CD4-positive, alpha-beta memory T cell (primary cell): Measurements from ENCODE around the gene GLIS1. TPM values are rescaled to one million over a fixed set of nuclear protein-coding genes. Genes with fewer than 3 reads are reported as not detected.

ENCODE experiments used
- CTCF ChIA-PET: fragments of 350-600 bp; sonication (Branson Sonifier 250); formaldehyde crosslinking; loops from one replicate; lab custom pipeline; 2021; ENCODE audit warnings: inconsistent platforms; ENCODE audit not compliant: partially characterized antibody; lab: Charles Lee
- POLR2A ChIA-PET: fragments of 350-600 bp; sonication (Branson Sonifier 250); formaldehyde crosslinking; loops from one replicate; lab custom pipeline; 2021; ENCODE audit not compliant: partially characterized antibody; lab: Charles Lee
- DNase-seq, 5 donors: peaks; one replicate each; pipeline versions ENCODE4 v3.0.0 to v3.0.0-alpha.2; 2020 to 2022; ENCODE audit warnings: mixed read lengths in 1 of 5
- H3K27ac ChIP-seq: one replicate; pipeline ENCODE4 v1.7.0; 2013; ENCODE audit warnings: low read depth, low read length
- H3K27me3 ChIP-seq: 2 replicates; pipeline ENCODE4 v1.7.0; 2013; ENCODE audit warnings: mild to moderate bottlenecking, low read length, moderate library complexity; ENCODE audit not compliant: insufficient read depth
- H3K36me3 ChIP-seq: 2 replicates; pipeline ENCODE4 v1.7.0; 2013; ENCODE audit warnings: mild to moderate bottlenecking, low read length, moderate library complexity; ENCODE audit not compliant: insufficient read depth
- H3K4me1 ChIP-seq: 2 replicates; pipeline ENCODE4 v1.7.0; 2013; ENCODE audit warnings: mild to moderate bottlenecking, low read length, moderate library complexity; ENCODE audit not compliant: insufficient read depth
- H3K4me3 ChIP-seq, 2 donors: one replicate each; pipeline ENCODE4 v1.7.0; 2013; ENCODE audit warnings: low read length in 2 of 2, mild to moderate bottlenecking in 1 of 2
- H3K9me3 ChIP-seq, 2 donors: one replicate each; pipeline ENCODE4 v1.7.0; 2013; ENCODE audit warnings: low read length in 2 of 2, control low read depth in 1 of 2; ENCODE audit not compliant: control insufficient read depth in 1 of 2
- H3K27ac Mint-ChIP-seq, 7 donors: one replicate each; pipeline ENCODE4 v1.8.0; 2020 to 2021; ENCODE audit warnings: mixed read lengths in 7 of 7, mild to moderate bottlenecking in 6 of 7, inconsistent platforms in 3 of 7, moderate library complexity in 3 of 7
- H3K27me3 Mint-ChIP-seq, 2 donors: one replicate each; pipeline ENCODE4 v1.8.0; 2020 to 2021; ENCODE audit warnings: mixed read lengths in 2 of 2
- H3K36me3 Mint-ChIP-seq, 2 donors: one replicate each; pipeline ENCODE4 v1.8.0; 2020 to 2021; ENCODE audit warnings: mixed read lengths in 2 of 2, inconsistent platforms in 1 of 2, mild to moderate bottlenecking in 1 of 2
- H3K4me1 Mint-ChIP-seq, 4 donors: one replicate each; pipeline ENCODE4 v1.8.0; 2020 to 2021; ENCODE audit warnings: mixed read lengths in 4 of 4, mild to moderate bottlenecking in 1 of 4
- H3K4me3 Mint-ChIP-seq, 8 donors: one replicate each; pipeline ENCODE4 v1.8.0; 2020 to 2021; ENCODE audit warnings: mixed read lengths in 8 of 8, mild to moderate bottlenecking in 7 of 8, moderate library complexity in 6 of 8, inconsistent platforms in 3 of 8
- H3K9me3 Mint-ChIP-seq, 8 donors: one replicate each; pipeline ENCODE4 v1.8.0; 2020 to 2021; ENCODE audit warnings: mixed read lengths in 8 of 8, mild to moderate bottlenecking in 5 of 8, inconsistent platforms in 3 of 8, moderate library complexity in 1 of 8
- intact Hi-C: fragments of 100-400 bp; cut with micrococcal nuclease; formaldehyde crosslinking; loops from one replicate; pipeline ENCODE4 v1.15.1; 2023
- polyA plus RNA-seq, 2 donors: library from polyadenylated mRNA; unstranded; fragments of 300-500 nt; fragmentation: Illumina TruSeq; gene quantifications; one replicate each; pipeline ENCODE4 v1.2.3, GENCODE V29; 2021
- total RNA-seq, 2 experiments: library from RNA; stranded (reverse); gene quantifications; one replicate each; pipeline ENCODE4 v1.2.3, GENCODE V29; 2021

GLIS1 gene
- total and polyA plus RNA-seq, 4 experiments from 2014 or later: not detected

DNA sequence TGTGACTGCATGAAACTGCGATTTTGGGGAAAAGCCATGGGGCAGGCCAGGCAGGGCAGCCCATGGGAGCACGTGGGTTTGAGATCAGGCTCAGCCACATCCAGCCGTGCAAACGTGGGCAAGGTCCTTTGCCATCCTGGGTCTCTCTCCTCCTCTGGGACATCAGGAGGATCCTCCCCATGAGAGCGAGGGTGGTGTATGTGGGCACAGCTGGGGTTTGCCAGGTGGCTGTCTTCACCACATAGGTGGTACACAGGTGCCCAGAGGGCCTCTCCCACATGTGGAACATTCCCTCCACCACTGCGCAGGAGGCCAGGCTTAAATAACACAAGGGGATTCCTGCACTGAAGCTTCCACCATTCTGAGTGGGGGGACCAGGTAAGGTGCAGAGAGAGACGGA lies 143.1 kb downstream of the GLIS1 start:
- Mint-ChIP-seq H3K9me3 (no peaks in the 10 kb centered on the region), H3K4me3 (no peak overlapping the region), H3K27me3 (no peaks in the 10 kb centered on the region), H3K4me1 (peaks cover 0 to 5% (median 2%) of the 10 kb centered on the region in 4 donors), H3K27ac (no peak overlapping the region), H3K36me3 (no peaks in the 10 kb centered on the region)
- intact Hi-C loops: no loop called here
- Histone ChIP-seq H3K4me3 (no peak overlapping the region), H3K9me3 (no peaks in the 10 kb centered on the region), H3K27me3 (no peaks in the 10 kb centered on the region), H3K4me1 (peaks cover 3% of the 10 kb centered on the region), H3K27ac (no peak overlapping the region), H3K36me3 (no peaks in the 10 kb centered on the region)
- ChIA-PET CTCF (no interaction called here), POLR2A (no interaction called here)
- DNase-seq: no peak

DNA sequence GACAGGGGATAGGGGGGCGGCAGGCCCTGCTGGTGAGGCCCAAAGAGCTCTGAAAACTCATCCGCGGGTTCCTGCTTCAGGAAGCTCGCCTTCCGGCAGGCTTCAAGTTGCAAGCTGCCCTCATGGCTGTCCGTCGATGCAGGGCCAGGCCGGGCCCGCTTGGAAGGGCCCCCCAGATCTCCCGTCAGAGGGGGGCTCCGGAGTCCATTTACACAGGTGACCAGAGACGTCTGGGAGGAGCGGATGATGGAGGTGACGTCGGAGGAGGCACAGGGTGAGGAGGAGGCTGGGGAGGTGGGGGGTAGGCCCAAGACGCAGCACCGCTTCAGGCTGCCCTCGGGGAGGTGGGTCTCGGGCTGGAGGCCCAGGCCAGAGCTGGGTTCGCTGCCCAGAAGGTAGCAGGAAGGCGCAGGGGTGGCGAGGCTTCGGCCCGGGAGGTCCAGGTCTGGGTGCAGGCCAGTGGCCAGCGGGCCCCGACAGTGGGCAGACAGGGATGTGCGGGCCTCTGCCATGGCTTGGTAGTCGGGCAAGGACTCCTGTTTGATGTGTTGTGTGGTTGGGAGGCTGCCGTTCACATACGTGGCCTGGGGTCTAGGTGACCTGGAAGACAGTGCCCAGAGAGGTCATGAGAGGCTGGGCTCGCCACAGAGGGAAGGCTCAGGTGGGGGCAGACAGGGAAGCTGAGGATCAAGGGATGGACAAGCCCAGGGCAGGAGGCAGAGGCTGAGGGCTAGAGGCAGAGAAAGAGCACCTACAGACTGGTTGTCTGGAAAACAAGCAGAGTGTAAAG lies 144.4 kb downstream of the GLIS1 start:
- H3K27me3 Mint-ChIP-seq: no peaks in the 10 kb centered on the region
- no peaks in the 10 kb centered on the region for H3K9me3 Mint-ChIP-seq
- H3K36me3 Mint-ChIP-seq: no peaks in the 10 kb centered on the region
- H3K36me3 ChIP-seq: no peaks in the 10 kb centered on the region
- CTCF ChIA-PET: no interaction called here
- no peak overlapping the region for H3K27ac ChIP-seq
- H3K4me3 Mint-ChIP-seq: no peak overlapping the region
- H3K4me1 Mint-ChIP-seq: no peaks in the 10 kb centered on the region
- H3K9me3 ChIP-seq: no peaks in the 10 kb centered on the region
- H3K27ac Mint-ChIP-seq: no peak overlapping the region
- POLR2A ChIA-PET: no interaction called here
- H3K27me3 ChIP-seq: no peaks in the 10 kb centered on the region
- H3K4me3 ChIP-seq: no peak overlapping the region
- DNase-seq: no peak
- intact Hi-C loops: no loop called here
- H3K4me1 ChIP-seq: no peaks in the 10 kb centered on the region

- no peaks in the 10 kb centered on the region for H3K27me3 Mint-ChIP-seq
- intact Hi-C loops: no loop called here
- Histone ChIP-seq H3K4me1 (no peaks in the 10 kb centered on the region), H3K9me3 (no peaks in the 10 kb centered on the region), H3K4me3 (no peak overlapping the region), H3K27ac (no peak overlapping the region), H3K36me3 (no peaks in the 10 kb centered on the region), H3K27me3 (no peaks in the 10 kb centered on the region)
- H3K4me3 Mint-ChIP-seq: no peak overlapping the region
- ChIA-PET CTCF (no interaction called here), POLR2A (no interaction called here)
- H3K4me1 Mint-ChIP-seq: no peaks in the 10 kb centered on the region
- no peaks in the 10 kb centered on the region for H3K9me3 Mint-ChIP-seq
- no peak overlapping the region for H3K27ac Mint-ChIP-seq
- no peaks in the 10 kb centered on the region for H3K36me3 Mint-ChIP-seq
- no peak for DNase-seq
These were observed 145.1 kb downstream of the GLIS1 start for GRCh38 chr1:53593758-53594380.

GRCh38 chr1:53592985-53593757 lies 145.8 kb downstream of the GLIS1 start:
- H3K4me1 ChIP-seq: no peaks in the 10 kb centered on the region
- H3K4me3 ChIP-seq: no peak overlapping the region
- no peaks in the 10 kb centered on the region for H3K9me3 ChIP-seq
- no peaks in the 10 kb centered on the region for H3K36me3 Mint-ChIP-seq
- no peaks in the 10 kb centered on the region for H3K9me3 Mint-ChIP-seq
- H3K4me1 Mint-ChIP-seq: no peaks in the 10 kb centered on the region
- no peak overlapping the region for H3K27ac ChIP-seq
- CTCF ChIA-PET: no interaction called here
- no peak for DNase-seq
- POLR2A ChIA-PET: no interaction called here
- no peak overlapping the region for H3K4me3 Mint-ChIP-seq
- intact Hi-C loops: no loop called here
- H3K27me3 Mint-ChIP-seq: no peaks in the 10 kb centered on the region
- H3K27ac Mint-ChIP-seq: no peak overlapping the region
- H3K36me3 ChIP-seq: no peaks in the 10 kb centered on the region
- no peaks in the 10 kb centered on the region for H3K27me3 ChIP-seq

DNA sequence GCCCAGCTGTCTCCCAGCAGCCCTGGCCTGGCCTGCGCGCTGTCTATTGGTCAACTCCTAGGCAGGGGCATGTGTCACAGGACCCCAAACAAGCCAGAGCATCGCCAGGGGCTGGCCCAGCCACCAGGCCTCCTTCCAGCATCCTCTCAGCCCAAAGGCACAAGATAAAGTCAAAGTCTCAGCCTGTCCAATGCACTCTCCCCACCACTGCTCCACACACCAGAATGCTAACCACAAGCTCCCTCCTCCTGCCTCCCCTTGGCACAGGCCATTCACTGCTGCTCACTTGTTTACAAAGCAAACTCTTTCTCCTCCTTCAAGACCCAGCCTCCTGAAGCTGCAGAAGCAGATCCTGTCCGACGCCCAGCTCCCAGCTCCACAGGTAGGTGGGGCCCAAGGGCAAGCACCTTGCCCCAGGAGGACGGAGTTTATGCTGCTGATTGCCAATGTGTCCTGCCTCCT lies 146.4 kb downstream of the GLIS1 start:
- CTCF ChIA-PET: no interaction called here
- H3K4me3 Mint-ChIP-seq: no peak overlapping the region
- Histone ChIP-seq H3K27ac (no peak overlapping the region), H3K9me3 (no peaks in the 10 kb centered on the region), H3K4me1 (no peaks in the 10 kb centered on the region), H3K4me3 (no peak overlapping the region), H3K27me3 (no peaks in the 10 kb centered on the region), H3K36me3 (no peaks in the 10 kb centered on the region)
- DNase-seq: no peak
- no peaks in the 10 kb centered on the region for H3K4me1 Mint-ChIP-seq
- POLR2A ChIA-PET: no interaction called here
- no peaks in the 10 kb centered on the region for H3K9me3 Mint-ChIP-seq
- no peaks in the 10 kb centered on the region for H3K36me3 Mint-ChIP-seq
- intact Hi-C loops: no loop called here
- H3K27me3 Mint-ChIP-seq: no peaks in the 10 kb centered on the region
- no peak overlapping the region for H3K27ac Mint-ChIP-seq

DNA sequence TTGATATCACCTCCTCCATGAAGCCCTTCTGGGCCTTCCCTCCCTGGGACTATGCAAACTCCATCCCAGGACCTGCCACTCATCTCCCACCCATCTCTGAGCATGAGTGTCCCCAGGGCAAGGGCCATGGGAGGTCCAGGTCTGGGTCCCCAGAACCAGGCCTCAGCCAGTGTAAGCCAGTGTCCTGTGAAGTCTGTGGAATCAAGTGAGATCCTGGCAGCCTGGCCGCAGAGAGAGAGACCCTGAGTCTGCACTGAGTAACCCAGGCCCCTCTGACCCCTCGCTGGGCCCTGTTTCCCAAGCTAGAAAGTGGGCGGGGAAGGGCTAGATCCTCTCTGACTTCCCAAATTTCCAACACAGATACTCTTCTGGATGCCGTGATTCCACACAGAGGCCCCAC lies 147.0 kb downstream of the GLIS1 start:
- no peaks in the 10 kb centered on the region for H3K4me1 Mint-ChIP-seq
- CTCF ChIA-PET: no interaction called here

More for the DNA sequence above, 147.0 kb downstream of the GLIS1 start:
- no peak overlapping the region for H3K4me3 ChIP-seq
- H3K36me3 ChIP-seq: no peaks in the 10 kb centered on the region
- POLR2A ChIA-PET: no interaction called here
- no peaks in the 10 kb centered on the region for H3K4me1 ChIP-seq
- H3K4me3 Mint-ChIP-seq: no peak overlapping the region
- no peaks in the 10 kb centered on the region for H3K27me3 ChIP-seq
- no peaks in the 10 kb centered on the region for H3K36me3 Mint-ChIP-seq
- H3K27ac Mint-ChIP-seq: no peak overlapping the region
- intact Hi-C loops: no loop called here
- no peak overlapping the region for H3K27ac ChIP-seq
- no peak for DNase-seq
- no peaks in the 10 kb centered on the region for H3K9me3 ChIP-seq
- no peaks in the 10 kb centered on the region for H3K9me3 Mint-ChIP-seq
- no peaks in the 10 kb centered on the region for H3K27me3 Mint-ChIP-seq
